GM19328 (cell line): Measurements from ENCODE around the gene KIF21B.

ENCODE experiments used
- ATAC-seq: cut with Tn5 transposase; IDR thresholded peaks from one replicate; pipeline ENCODE4 v1.9.1; 2021; ENCODE audit warnings: mild to moderate bottlenecking, moderate library complexity; ENCODE audit not compliant: unreplicated experiment

Gene KIF21B

DNA sequence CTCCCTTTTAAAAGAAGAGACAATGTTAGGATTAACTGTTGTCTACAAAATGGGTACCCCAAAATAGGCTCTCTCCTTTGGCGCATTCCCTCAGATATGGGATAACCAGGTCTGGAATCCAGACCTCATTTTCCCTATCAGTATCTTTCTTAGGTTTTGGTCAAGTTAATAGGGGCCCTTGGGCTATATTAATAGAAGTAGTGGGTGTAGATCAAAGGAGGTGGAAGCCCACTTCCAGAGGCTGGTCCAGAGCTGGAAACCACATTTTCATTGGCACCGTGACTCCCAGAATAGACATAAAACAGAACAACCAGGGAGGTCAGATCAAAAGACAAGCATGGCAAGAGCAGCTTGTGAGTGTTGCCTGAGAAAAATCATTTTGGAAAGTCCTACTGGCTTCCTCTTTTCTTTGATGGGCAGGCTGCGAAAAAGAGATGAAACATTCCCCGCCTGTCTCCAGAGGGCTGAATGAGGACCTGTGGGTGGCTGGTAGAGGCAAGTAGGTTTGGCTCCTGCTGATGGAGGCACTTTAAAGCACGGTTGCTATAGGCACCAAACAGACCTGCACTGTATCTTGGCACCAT lies 25.8 kb upstream of the KIF21B start:
- ATAC-seq, result no peak

DNA sequence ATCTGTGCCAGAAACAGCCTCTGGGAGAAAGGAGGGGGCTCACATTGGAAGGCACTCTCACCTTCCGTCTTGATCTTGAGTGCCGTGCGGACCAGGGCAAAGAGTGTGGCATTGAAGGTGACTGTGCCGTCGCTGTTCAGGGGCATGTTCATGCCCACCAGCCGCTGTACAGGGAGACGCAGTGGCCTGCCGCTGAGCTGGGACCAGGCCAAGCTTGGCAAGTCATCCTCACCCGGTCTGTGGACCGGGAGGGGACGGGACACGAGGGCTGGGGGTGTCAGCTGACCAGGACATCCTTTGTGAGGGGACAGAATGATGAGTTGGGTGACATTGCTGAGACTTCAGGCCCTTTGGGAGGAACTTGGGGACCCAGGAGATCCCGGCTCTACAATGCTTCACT lies 25.0 kb upstream of the KIF21B start:
- no peak for ATAC-seq

DNA sequence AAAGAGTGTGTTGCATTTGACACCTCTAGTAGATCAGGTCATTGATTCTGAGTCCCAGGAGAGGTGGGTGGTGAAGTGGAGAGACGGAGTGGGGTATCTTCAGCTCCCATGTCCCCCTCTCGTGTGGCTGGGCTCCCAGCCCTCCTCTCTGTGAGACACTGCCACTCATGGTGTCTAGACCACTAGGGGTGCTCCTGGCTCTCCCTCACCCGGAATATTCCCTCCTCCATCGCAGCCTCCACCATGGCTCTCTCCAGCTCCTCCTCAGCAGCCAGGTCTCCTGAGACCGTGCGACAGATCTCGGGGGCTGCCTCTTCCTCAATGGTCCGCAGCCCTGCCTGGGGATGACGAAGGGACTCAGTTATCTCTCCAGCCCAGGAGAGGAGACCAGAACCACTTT lies 20.6 kb upstream of the KIF21B start:
- ATAC-seq, result no peak

DNA sequence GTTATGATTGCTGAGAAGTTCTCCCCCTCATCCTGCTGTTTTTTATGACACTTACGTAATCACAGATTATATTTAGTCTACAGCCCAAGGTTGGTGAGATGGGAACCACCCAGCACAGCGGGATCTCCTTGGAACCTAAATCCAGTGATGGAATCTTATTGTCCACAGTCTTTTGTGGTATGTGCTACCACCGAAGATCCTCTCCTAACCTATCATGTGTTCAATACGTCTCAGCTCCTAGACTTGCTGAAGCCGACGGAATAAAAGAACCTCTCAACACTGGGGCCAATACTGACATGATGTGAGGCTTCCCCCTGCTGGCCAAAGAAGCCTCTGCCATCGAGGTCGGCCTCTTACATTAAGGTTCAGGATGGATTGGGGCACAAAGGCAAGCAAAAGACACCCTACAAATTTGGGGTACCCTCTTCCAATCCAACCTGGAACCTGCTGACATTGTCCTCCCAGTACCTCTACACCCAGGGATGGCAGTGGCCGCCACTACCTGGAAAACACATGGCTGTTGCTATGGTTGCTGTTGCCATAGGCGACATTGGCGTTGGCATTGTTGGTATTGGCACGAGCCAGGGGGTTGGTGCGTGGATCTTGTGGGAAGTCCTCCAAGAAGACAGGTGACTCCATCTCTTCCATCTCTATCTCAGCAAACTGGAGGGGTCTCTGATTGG lies 19.4 kb upstream of the KIF21B start:
- no peak for ATAC-seq

DNA sequence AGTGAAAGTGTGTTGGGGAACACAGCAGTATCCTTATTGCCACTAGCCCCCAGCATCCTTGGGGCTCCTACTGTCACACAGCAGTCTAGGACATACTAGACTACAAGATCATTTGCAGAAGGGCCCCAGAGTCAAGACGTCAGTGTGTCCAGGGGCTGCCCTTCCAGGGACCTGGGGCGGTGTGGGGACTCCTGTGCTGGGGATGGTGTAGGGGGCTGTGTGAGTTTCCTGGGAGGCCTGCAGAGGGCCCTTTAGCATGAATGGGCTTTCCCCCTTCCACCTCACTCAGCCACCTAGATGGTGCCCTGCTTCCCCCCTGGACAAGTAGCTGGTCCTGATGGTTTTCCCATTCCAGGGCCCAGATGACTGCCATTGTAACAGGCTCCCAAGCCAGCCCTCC lies 17.5 kb upstream of the KIF21B start:
- ATAC-seq, result no peak

DNA sequence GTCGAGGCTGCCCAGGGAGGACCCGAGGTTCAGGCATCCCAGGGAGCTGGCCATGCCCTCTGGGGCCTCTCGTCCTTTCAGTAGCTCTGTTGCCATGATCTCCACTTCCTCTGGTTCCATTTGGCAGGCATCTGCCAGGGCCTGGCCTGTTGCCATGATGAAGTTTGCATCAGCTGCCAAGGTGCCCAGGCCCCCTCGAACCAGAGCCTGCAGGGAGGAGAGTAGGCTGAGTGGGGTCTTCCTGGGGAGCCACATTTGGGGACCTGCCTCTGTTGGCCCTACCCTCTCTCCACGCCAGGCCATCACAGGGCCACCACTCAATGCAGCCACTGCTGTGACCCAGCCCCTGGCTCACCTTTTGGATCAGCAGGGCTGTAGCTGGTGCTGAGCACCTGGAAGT lies 16.4 kb upstream of the KIF21B start:
- no peak for ATAC-seq

DNA sequence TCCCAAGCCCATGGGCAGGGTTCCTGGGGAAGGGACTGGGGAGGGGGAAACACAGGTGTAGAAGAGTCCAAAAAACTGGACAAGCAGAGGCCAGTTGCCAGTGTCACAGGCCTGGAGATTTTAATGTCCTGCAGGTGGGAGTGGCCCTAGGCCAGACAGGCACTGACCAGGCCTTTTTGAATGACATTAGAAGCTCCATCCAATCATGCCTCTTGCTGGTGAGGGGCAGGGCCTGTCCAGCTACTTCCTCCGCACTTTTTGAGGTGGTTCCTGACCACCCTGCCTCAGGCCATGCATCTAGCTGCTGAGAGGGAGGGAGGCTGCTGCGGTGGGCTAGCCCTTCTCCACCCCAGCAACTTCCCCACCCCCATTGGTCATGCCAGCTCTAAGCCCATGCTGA lies 15.9 kb upstream of the KIF21B start:
- no peak for ATAC-seq

DNA sequence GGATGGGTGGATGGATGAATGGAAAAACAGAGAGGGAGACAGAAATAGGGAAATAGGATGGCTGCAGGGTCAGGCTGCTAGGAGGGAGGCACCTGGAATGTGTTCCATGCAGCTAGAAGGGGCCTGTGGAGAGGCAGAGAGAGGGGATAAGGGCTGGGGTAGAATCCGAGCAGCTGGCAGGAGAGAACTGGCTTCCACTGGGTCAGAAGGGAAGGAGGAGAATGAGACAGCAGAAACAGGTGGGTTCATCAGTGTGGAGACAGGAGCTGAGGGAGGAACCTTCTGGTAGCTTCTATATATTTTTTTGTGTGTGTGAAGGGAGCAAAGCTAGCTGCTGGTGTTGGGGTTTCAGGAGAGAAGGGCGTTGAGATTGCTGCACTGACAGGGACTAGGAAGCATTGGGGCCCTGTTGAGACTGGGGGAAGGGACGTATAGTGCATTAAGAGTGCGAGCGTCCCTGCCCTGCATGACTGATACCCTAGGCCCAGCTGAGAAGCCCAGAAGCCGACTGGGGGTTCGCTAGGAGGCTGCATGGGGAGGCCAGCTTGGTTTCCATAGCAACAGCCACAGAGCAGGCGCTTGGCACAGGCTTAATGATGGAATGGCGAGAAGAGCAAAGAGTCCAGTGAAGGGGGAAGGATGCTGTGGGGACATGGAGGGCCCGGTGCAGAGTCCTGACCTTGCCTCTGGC lies 14.8 kb upstream of the KIF21B start:
- ATAC-seq, result no peak

DNA sequence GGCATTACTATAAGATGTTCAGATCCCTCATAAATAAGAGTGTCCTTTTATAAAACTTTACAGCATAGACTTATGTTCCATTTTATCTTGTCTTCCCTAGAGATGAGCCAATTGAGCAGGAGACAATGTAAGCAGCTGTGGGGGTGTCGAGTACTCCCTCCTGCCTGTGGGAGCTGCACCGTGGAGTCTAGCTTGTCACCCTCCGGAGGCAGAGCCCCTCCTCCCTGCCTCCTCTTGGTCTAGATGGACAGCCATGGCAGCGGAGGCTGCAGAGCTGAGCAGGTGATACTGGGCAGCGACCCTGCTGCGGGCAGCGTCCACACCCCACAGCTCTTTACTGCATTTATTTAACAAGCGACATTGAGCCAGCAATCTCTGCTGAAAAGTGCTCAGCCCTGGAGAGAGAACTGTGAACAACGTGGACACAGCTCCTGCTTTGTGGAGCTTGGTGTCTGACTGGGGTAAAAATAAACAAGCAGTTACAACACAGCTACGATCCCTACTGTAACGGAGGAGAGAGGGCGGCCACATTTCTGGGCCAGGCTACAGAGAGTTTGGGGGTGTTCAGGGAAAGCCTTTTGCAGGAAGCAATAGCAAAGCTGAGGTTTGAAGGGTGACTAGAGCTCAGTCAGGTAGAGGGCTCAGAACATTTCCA lies 12.8 kb upstream of the KIF21B start:
- ATAC-seq, result no peak

DNA sequence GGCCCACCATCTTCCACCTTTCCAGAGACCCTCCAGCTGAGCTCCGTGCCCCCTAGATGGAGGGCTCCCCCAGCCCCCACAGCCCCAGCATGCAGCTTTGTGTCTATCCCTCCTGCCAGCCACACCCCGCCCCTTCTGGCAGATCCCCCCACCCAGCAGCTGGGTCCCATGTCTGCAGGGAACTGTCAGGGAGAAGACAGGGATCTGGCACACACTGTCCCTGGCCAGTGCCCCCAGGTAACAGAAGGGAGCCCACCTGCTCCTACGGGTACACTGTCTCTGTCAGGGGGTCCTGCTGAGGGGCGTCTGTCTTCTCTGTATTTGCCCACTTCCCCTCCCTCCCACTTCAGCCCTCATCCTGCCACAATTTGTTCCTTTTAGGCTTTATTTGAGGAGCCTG lies 11.2 kb upstream of the KIF21B start:
- ATAC-seq, result no peak

DNA sequence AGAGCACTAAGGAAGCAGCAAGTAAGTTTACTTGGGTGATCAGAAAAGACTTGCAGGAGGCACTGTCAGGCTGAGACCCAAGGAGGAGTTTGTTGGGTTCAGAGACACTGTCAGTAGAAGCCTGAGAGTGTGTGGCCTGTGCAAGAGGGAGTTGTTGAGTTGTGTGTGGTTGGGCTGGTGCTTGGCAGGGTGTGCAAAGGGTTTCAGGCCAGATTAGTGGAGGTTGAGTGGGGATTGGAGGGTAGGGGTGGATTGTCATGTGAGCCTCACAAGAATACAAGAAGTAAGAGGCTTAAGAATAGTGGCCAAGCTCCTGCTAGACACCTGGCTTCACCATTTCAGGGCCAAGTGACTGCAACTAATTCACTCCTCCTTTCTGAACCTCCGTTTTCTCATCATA lies 8.9 kb upstream of the KIF21B start:
- ATAC-seq, result no peak

DNA sequence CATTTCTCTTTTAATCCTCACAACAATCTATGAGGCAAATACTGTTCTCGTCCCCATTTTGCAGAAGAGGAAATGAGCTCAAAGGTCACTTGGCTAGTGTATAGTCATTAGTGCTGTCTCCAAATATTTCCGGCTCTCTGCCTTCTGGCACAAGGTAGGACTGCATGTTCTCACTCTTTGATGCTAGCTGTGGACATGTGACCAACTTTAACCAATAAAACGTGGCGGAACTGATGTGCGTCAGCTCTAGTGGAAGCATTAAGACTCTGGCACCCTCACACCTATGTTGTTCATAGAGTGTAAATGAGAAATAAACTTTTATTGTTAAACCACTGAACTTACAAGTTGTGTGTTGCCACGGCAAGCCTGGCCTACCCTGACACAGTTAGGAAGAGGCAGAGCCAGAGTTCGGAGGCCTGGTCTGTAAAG lies 5.0 kb upstream of the KIF21B start:
- ATAC-seq, result no peak

DNA sequence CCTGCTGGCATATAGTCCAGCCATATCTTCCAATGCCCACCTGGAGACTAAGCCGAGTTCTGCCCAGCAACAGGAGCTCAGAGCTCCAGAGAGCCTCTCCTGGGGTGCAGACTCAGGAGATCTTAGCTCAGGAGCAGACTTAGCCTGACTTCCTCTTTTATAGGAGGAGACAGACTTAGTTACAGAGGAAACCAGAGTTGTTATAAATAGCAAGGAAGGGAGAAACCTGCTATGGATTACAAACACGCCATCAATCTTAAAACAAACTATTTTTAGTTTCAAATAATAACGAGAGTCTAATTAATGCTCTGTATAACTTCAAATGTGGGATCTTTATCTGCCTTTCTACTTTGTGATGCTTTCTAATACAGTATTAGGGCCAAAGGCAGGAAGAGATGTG lies 3.3 kb upstream of the KIF21B start:
- ATAC-seq, result no peak

DNA sequence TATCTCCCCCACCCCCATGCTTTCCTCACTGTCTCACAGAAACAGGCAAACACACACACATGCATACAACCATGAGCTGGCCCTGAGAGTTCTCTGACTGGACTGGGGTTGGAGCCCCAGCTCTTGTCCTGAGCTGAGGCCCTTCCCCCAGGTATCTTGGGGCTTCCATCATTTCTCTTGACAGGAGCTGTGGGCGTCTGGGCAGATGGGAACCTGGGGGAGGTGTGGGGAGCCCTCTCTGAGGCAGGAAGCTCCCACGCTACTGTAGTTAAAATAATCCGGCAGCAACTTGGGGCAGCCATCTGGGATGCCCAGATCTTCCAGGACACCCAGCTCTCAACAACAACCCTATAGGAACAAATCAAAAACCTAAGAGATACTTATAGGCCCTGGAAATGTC lies 2.7 kb upstream of the KIF21B start:
- ATAC-seq, result no peak

DNA sequence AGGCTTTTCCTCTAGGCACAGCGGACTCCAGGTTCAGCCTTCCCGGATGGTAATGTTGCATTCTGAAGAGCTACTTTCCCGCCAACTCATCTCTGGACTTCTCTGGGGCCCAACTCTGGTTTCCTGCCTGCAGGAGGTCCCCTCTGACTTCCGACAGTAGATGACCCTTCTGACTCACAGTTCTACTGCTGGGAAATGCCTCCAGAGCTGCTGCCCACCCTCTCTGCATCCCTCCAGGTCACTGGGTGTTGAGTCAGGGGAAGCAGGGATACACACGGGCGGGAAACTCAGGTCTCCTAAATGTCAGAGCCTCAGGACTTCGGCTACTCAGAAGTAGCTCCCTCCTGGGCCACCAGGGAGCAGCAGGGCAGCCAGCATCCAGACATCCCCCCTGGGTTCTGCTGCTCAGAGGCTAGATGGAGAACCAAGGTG lies 2.1 kb upstream of the KIF21B start:
- ATAC-seq, result no peak

DNA sequence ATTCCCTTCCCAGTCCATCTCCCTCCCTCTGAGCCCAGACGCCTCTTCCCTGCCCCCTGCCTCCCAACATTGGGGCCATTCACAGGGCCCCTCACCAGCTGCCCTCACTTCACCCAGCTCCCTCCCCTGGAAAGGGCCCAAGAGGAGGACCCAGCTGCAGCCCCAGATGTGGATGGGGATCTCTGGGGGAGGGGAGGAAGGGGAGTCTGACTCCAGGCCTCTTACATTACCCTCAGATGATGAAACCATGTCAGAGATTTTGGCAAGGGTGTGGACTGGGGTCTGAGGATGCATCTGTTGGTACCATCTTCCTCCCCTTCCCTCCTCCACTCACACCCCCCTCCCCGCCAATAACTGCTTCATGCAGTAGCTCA lies 1.1 kb upstream of the KIF21B start:
- no peak for ATAC-seq

DNA sequence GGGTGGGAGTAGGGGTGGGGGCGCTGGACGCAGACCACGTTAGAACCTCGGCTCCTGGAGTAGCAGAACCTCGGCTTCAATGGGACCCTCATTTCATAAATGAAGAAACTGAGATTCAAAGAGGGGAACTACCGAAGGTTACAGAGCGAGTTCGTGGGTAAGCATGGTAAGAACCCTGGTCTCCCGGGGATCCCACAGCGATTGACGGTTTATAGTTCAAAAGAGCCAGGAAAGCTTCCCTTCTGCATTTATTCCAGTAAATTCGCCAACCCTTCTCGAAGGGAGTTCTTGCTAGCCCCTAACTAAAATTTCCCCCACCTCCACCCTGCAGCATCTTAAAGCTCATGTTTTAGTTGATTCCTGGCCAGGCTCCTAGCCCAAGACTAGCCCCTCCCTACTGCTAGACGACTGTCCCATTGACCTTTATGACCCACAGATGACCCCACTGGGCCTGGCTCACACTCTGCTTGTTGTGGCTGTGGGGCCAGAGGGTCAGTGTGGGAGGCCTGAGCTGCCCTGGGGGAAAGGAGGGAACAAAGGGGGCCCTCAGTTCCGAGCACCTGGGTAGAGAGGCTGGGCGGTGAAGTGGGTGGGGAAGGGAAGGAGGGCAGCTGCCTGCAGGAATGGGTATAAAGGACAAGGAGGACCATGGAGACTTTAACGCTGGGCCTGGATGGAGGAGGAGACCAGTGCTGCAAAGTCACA lies 558 bp upstream of the KIF21B start:
- ATAC-seq, result no peak

DNA sequence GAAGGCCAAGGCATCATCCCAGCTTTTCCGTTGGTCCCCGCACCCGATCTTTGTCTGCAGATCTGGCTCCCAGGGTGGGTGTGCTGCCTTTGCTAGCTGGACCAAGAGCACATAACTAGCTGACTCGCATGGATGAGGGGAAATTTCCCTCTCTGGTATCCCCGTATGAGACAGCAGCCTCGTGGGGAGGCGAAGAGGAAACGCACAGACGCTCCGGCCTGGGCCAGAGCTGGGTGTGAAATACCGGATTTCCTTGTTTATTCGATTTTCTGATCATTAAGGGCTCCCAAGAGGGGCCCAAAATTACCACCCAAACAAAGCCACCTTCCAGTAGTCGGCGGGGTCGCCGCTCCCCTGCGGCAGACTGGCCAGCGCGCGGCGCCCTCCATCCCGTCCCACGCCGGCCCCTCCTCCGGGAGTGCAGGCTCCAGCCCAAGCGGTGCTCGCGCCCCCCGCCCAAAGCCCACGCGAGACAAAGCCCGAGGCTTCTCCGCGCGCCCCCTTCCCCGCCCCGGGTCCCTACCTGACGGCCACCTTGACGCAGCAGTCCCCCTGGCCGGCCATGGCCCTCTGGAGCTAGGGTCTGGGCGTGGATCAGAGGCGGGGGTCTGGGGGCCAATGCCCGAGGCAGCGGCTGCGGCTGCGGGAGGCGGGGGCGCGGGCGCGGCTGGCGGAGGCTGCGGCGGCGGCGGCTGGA lies 546 bp downstream of the KIF21B start:
- no peak for ATAC-seq

DNA sequence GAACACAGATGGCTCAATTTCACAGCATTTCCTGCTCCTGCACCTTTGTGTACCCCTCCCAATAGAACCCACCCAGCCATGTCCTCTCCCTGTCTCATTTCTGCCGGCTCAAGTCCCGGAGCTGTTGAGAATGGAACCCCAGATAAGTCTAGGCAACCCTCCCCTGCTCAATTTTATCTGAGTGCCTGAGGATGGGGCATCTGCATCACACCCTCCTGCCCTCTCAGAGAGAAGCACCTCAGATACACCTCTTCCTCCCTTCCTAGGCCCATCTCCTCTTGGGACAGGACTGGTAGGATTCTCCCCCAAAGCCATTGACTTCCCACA lies 1.1 kb downstream of the KIF21B start:
- ATAC-seq, result no peak

DNA sequence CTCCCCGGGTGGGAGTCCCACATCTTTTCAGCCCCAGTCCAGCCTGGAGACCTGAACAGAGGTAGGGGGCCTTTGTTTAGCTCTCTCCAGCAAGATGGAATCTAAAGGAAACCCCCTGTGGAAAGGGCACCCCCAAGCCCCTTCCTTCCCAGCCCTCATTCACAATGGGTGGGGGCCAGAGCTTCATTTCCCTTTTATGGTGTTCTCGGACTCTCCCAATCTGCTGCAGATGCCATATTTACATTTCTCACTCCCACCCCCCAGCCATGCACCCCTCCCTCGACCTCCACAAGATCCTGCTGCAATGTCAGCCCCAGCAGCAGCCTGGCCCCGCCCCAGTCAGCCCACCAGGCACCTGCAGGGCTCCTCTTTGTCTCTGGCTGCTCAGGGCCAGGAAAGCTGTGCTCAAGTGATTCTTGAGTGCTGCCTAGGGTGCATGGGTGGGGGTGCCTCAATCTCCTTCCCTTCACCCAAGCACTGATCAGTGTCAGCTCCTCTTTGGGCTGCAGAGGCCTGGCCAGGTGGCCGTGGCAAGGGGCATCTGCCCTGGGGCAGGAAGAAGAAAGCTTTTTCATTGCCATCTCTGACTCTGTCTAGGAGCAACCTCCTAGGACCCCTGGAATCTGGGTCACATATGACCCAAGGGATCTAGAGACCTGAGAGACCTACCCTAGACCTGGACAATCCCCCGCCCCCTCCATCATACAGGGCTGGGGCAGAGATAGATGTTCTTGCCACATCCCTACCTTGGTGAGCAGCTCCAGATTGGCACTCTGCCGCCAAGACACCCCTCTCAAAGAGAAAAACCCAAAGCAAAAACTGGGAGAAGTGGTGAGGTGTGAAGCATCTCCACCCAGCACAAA lies 1.7 kb downstream of the KIF21B start:
- ATAC-seq, result no peak
